ENCODE results near the gene NAB2.

- TF ChIP-seq CEBPB (IDR thresholded peaks at IDR 0.05) (no peak), MAX (IDR thresholded peaks at IDR 0.05) (no peak), FOXM1 (IDR thresholded peaks at IDR 0.05; ENCODE audit: borderline replicate concordance, low read depth) (no peak), EP300 (IDR thresholded peaks at IDR 0.05; ENCODE audit: borderline replicate concordance) (no peak), REST (IDR thresholded peaks at IDR 0.05; ENCODE audit: low read depth) (no peak), EGR1 (IDR thresholded peaks at IDR 0.05) (no peak), NFIC (IDR thresholded peaks at IDR 0.05) (no peak), CREB1 (IDR thresholded peaks at IDR 0.05; ENCODE audit: low read depth) (no peak), RAD21 (IDR thresholded peaks at IDR 0.05; ENCODE audit: low read depth) (no peak), YY1 (IDR thresholded peaks at IDR 0.05; ENCODE audit: low read depth) (no peak), TAF1 (IDR thresholded peaks at IDR 0.05; ENCODE audit: low read depth) (no peak), TCF12 (IDR thresholded peaks at IDR 0.05; ENCODE audit: low read depth) (no peak), USF1 (IDR thresholded peaks at IDR 0.05) (no peak)
Measured at GRCh38 chr12:57129321-57129842, 40.5 kb downstream of the NAB2 start.

All from Ishikawa (cell line).